SK-N-SH treated with all-trans-retinoic acid at 6 μM for 48 hours (cell line): ENCODE results near the gene ANO5.

Source experiments
- ARNTL ChIP-seq: fragments of 450-650 bp; formaldehyde crosslinking; IDR thresholded peaks from 2 replicates; pipeline ENCODE4 v1.5.0; 2020; ENCODE audit warnings: low read depth, mild to moderate bottlenecking, moderate library complexity, borderline replicate concordance
- CSDC2 ChIP-seq: fragments of 250-450 bp; sonication (Bioruptor Pico); IDR thresholded peaks from 2 replicates; pipeline ENCODE4 v1.5.0; 2020; ENCODE audit warnings: mild to moderate bottlenecking, moderate library complexity
- ESRRG ChIP-seq: fragments of 250-450 bp; sonication (Bioruptor Pico); IDR thresholded peaks from 2 replicates; pipeline ENCODE4 v1.6.1; 2021; ENCODE audit warnings: mild to moderate bottlenecking
- GLIS3 ChIP-seq: fragments of 250-450 bp; sonication (Bioruptor Pico); IDR thresholded peaks from 2 replicates; pipeline ENCODE4 v1.5.0; 2020; ENCODE audit warnings: mild to moderate bottlenecking, moderate library complexity
- ISL1 ChIP-seq: fragments of 250-450 bp; sonication (Bioruptor Pico); IDR thresholded peaks from 2 replicates; pipeline ENCODE4 v2.1.2; 2022; ENCODE audit warnings: mild to moderate bottlenecking, moderate library complexity
- OSR1 ChIP-seq: fragments of 250-450 bp; sonication (Bioruptor Pico); IDR thresholded peaks from 2 replicates; pipeline ENCODE4 v1.8.0; 2022; ENCODE audit warnings: moderate library complexity, mild to moderate bottlenecking, inconsistent platforms
- RARB ChIP-seq: fragments of 250-450 bp; sonication (Bioruptor Pico); IDR thresholded peaks from 2 replicates; pipeline ENCODE4 v1.8.0; 2021; ENCODE audit warnings: mild to moderate bottlenecking, moderate library complexity
- TCF4 ChIP-seq: fragments of 250-450 bp; sonication (Bioruptor Pico); IDR thresholded peaks from 2 replicates; pipeline ENCODE4 v1.8.0; 2021; ENCODE audit warnings: mild to moderate bottlenecking, moderate library complexity, borderline replicate concordance
- TOX ChIP-seq: fragments of 250-450 bp; sonication (Bioruptor Pico); IDR thresholded peaks from 2 replicates; pipeline ENCODE4 v1.8.0; 2021; ENCODE audit warnings: mild to moderate bottlenecking, moderate library complexity, borderline replicate concordance
- ZFP3 ChIP-seq: fragments of 250-450 bp; sonication (Bioruptor Pico); IDR thresholded peaks from 2 replicates; pipeline ENCODE4 v1.5.0; 2020; ENCODE audit warnings: mild to moderate bottlenecking, moderate library complexity
- ZNF8 ChIP-seq: fragments of 450-650 bp; formaldehyde crosslinking; IDR thresholded peaks from 2 replicates; pipeline ENCODE4 v1.5.0; 2020; ENCODE audit warnings: mild to moderate bottlenecking, moderate library complexity
- TF ChIP-seq, protein P1 (sequence below): fragments of 250-450 bp; sonication (Bioruptor Pico); IDR thresholded peaks from 2 replicates; pipeline ENCODE4 v1.8.0; 2021; ENCODE audit warnings: low read depth, mild to moderate bottlenecking, moderate library complexity, borderline replicate concordance
- TF ChIP-seq, protein P2 (sequence below): fragments of 250-450 bp; sonication (Bioruptor Pico); IDR thresholded peaks from 2 replicates; pipeline ENCODE4 v1.5.0; 2020; ENCODE audit warnings: mild to moderate bottlenecking, moderate library complexity

DNA sequence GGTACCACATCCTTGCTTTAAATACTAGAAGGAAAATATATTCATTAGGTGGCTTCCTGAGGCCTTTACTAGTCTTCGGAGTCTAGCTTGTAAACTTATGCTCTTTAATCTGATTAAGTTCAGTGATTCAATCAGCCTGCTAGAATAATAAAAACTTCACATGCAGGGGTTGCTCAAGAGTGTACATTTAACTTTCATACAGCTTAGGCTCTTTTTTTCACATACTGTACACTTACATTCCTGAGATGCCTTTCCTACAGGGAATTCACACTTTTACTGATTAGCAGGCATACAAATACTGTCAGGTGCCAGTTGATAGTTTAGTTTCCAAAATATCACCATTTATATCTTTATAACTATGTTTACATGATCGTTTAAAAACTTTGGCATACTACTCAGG is 3.2 kb upstream of the ANO5 start:
- TF ChIP-seq, protein P1, sequence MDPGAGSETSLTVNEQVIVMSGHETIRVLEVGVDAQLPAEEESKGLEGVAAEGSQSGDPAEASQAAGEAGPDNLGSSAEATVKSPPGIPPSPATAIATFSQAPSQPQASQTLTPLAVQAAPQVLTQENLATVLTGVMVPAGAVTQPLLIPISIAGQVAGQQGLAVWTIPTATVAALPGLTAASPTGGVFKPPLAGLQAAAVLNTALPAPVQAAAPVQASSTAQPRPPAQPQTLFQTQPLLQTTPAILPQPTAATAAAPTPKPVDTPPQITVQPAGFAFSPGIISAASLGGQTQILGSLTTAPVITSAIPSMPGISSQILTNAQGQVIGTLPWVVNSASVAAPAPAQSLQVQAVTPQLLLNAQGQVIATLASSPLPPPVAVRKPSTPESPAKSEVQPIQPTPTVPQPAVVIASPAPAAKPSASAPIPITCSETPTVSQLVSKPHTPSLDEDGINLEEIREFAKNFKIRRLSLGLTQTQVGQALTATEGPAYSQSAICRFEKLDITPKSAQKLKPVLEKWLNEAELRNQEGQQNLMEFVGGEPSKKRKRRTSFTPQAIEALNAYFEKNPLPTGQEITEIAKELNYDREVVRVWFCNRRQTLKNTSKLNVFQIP (CRISPR knock-in tag): no peak
- TF ChIP-seq ARNTL: no peak
- no peak for TF ChIP-seq ZNF8 (CRISPR knock-in tag)
- TF ChIP-seq, protein P2, sequence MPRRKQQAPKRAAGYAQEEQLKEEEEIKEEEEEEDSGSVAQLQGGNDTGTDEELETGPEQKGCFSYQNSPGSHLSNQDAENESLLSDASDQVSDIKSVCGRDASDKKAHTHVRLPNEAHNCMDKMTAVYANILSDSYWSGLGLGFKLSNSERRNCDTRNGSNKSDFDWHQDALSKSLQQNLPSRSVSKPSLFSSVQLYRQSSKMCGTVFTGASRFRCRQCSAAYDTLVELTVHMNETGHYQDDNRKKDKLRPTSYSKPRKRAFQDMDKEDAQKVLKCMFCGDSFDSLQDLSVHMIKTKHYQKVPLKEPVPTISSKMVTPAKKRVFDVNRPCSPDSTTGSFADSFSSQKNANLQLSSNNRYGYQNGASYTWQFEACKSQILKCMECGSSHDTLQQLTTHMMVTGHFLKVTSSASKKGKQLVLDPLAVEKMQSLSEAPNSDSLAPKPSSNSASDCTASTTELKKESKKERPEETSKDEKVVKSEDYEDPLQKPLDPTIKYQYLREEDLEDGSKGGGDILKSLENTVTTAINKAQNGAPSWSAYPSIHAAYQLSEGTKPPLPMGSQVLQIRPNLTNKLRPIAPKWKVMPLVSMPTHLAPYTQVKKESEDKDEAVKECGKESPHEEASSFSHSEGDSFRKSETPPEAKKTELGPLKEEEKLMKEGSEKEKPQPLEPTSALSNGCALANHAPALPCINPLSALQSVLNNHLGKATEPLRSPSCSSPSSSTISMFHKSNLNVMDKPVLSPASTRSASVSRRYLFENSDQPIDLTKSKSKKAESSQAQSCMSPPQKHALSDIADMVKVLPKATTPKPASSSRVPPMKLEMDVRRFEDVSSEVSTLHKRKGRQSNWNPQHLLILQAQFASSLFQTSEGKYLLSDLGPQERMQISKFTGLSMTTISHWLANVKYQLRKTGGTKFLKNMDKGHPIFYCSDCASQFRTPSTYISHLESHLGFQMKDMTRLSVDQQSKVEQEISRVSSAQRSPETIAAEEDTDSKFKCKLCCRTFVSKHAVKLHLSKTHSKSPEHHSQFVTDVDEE (CRISPR knock-in tag): no peak
- no peak for TF ChIP-seq ZFP3 (CRISPR knock-in tag)
- no peak for TF ChIP-seq GLIS3 (CRISPR knock-in tag)
- no peak for TF ChIP-seq RARB (CRISPR knock-in tag)
- no peak for TF ChIP-seq ESRRG (CRISPR knock-in tag)
- TF ChIP-seq TOX: no peak
- TF ChIP-seq ISL1: peak; percentile 34
- TF ChIP-seq CSDC2 (CRISPR knock-in tag): no peak
- no peak for TF ChIP-seq TCF4 (CRISPR knock-in tag)
- TF ChIP-seq OSR1 (CRISPR knock-in tag): no peak
